ENCODE data around the gene MARS1. TPM values are rescaled to one million over a fixed set of nuclear protein-coding genes. Genes with fewer than 3 reads are reported as not detected.
"Not testable (repeated sequence)": the region's sequence is repeated elsewhere in the genome, so short reads cannot be mapped to it uniquely, and the experiment has no call there.

Gene MARS1
- total RNA-seq, 4 donors from 2014 or later, result 53.2 to 81.0 (median 62.7) TPM

GRCh38 chr12:57511161-57511560 is 23.3 kb downstream of the MARS1 start:
- H3K36me3 ChIP-seq, result peaks cover 54 to 94% (median 83%) of the 10 kb centered on the region in 4 donors
- no peak overlapping the region for H3K4me3 ChIP-seq
- H3K4me1 ChIP-seq, result peaks cover 0 to 5% (median 0%) of the 10 kb centered on the region in 4 donors
- 100% methylated on average over 4 of the region's 4 CpGs for WGBS
- DNase-seq (ENCODE audit: extremely low spot score), result no peak
- intact Hi-C loops (cut with DNase I), result no loop called here
- TF ChIP-seq CTCF (IDR thresholded peaks at IDR 0.05) (no peak), EP300 (IDR thresholded peaks at IDR 0.05) (no peak), POLR2AphosphoS5 (IDR thresholded peaks at IDR 0.05) (no peak), POLR2A (IDR thresholded peaks at IDR 0.05; ENCODE audit: low read depth) (no peak)
- no peak overlapping the region for H3K27ac ChIP-seq (replicated peaks in 1 of 4)
- H3K9me3 ChIP-seq, result no peaks in the 10 kb centered on the region
- no peaks in the 10 kb centered on the region for H3K27me3 ChIP-seq

GRCh38 chr12:57511588-57512325 is 23.9 kb downstream of the MARS1 start:
- peaks cover 3 to 11% (median 4%) of the 10 kb centered on the region in 4 donors for H3K4me1 ChIP-seq
- no peaks in the 10 kb centered on the region for H3K27me3 ChIP-seq
- no peak for DNase-seq (ENCODE audit: extremely low spot score)
- TF ChIP-seq EP300 (IDR thresholded peaks at IDR 0.05), result no peak
- no peak for TF ChIP-seq POLR2AphosphoS5 (IDR thresholded peaks at IDR 0.05)
- no peak for TF ChIP-seq CTCF (IDR thresholded peaks at IDR 0.05)
- no peak for TF ChIP-seq POLR2A (IDR thresholded peaks at IDR 0.05; ENCODE audit: low read depth)
- H3K4me3 ChIP-seq, result no peak overlapping the region
- H3K27ac ChIP-seq (replicated peaks in 1 of 4), result no peak overlapping the region
- WGBS, result 95% methylated on average over 7 of the region's 7 CpGs
- H3K9me3 ChIP-seq, result no peaks in the 10 kb centered on the region
- H3K36me3 ChIP-seq, result peaks cover 56 to 94% (median 84%) of the 10 kb centered on the region in 4 donors
- intact Hi-C loops (cut with DNase I), result no loop called here

GRCh38 chr12:57512665-57513064 is 24.8 kb downstream of the MARS1 start:
- Histone ChIP-seq H3K36me3 (peaks cover 65 to 99% (median 90%) of the 10 kb centered on the region in 4 donors), H3K4me3 (no peak overlapping the region), H3K4me1 (peaks cover 11 to 20% (median 13%) of the 10 kb centered on the region in 4 donors), H3K27me3 (no peaks in the 10 kb centered on the region), H3K27ac (replicated peaks in 1 of 4) (peak overlapping the region in 1 of 4 donors; percentile 1), H3K9me3 (no peaks in the 10 kb centered on the region)
- intact Hi-C loops (cut with DNase I), result no loop called here
- TF ChIP-seq POLR2A (IDR thresholded peaks at IDR 0.05; ENCODE audit: low read depth) (no peak), CTCF (IDR thresholded peaks at IDR 0.05) (no peak), EP300 (IDR thresholded peaks at IDR 0.05) (no peak), POLR2AphosphoS5 (IDR thresholded peaks at IDR 0.05) (no peak)
- 88% methylated on average over 6 of the region's 6 CpGs for WGBS
- DNase-seq (ENCODE audit: extremely low spot score), result no peak

GRCh38 chr12:57513266-57513665 is 25.4 kb downstream of the MARS1 start:
- Histone ChIP-seq H3K4me1 (peaks cover 17 to 26% (median 19%) of the 10 kb centered on the region in 4 donors), H3K27me3 (no peaks in the 10 kb centered on the region), H3K36me3 (peaks cover 65 to 97% (median 91%) of the 10 kb centered on the region in 4 donors), H3K9me3 (no peaks in the 10 kb centered on the region), H3K27ac (replicated peaks in 1 of 4) (no peak overlapping the region), H3K4me3 (no peak overlapping the region)
- 93% methylated on average over 5 of the region's 5 CpGs for WGBS
- no peak for DNase-seq (ENCODE audit: extremely low spot score)
- intact Hi-C loops (cut with DNase I), result no loop called here
- TF ChIP-seq POLR2A (IDR thresholded peaks at IDR 0.05; ENCODE audit: low read depth) (no peak), EP300 (IDR thresholded peaks at IDR 0.05) (no peak), POLR2AphosphoS5 (IDR thresholded peaks at IDR 0.05) (no peak), CTCF (IDR thresholded peaks at IDR 0.05) (no peak)

GRCh38 chr12:57513677-57514076 is 25.8 kb downstream of the MARS1 start:
- Histone ChIP-seq H3K36me3 (peaks cover 65 to 96% (median 87%) of the 10 kb centered on the region in 4 donors), H3K4me1 (peaks cover 21 to 30% (median 23%) of the 10 kb centered on the region in 4 donors)
- intact Hi-C loops (cut with DNase I); H3K27me3 ChIP-seq; H3K4me3 ChIP-seq; H3K9me3 ChIP-seq; DNase-seq (ENCODE audit: extremely low spot score); H3K27ac ChIP-seq (replicated peaks in 1 of 4): not testable (repeated sequence)
- 87% methylated on average over 6 of the region's 6 CpGs for WGBS

- H3K9me3 ChIP-seq; H3K27me3 ChIP-seq; intact Hi-C loops (cut with DNase I); H3K4me3 ChIP-seq; DNase-seq (ENCODE audit: extremely low spot score): not testable (repeated sequence)
- peaks cover 65 to 90% (median 81%) of the 10 kb centered on the region in 4 donors for H3K36me3 ChIP-seq
- H3K4me1 ChIP-seq, result peaks cover 27 to 35% (median 29%) of the 10 kb centered on the region in 4 donors
- H3K27ac ChIP-seq (replicated peaks in 1 of 4), result peak overlapping the region in 1 of 4 donors; percentile 99
- 94% methylated on average over 8 of the region's 9 CpGs for WGBS
Measured at GRCh38 chr12:57514246-57514645, 26.4 kb downstream of the MARS1 start.

Data from esophagus muscularis mucosa (tissue), 4 donors.